Stimulated activated CD8-positive, alpha-beta memory T cell treated with anti-CD3 and anti-CD28 coated beads, Interleukin-4, amount 100 ng/mL, for 48 hours (primary cell): ENCODE data around the gene NACA.
"Not testable (repeated sequence)": the region's sequence is repeated elsewhere in the genome, so short reads cannot be mapped to it uniquely, and the experiment has no call there.

ENCODE experiments used
- DNase-seq: peaks from one replicate; pipeline ENCODE4 v3.0.0-alpha.2; 2020

Gene NACA

DNA sequence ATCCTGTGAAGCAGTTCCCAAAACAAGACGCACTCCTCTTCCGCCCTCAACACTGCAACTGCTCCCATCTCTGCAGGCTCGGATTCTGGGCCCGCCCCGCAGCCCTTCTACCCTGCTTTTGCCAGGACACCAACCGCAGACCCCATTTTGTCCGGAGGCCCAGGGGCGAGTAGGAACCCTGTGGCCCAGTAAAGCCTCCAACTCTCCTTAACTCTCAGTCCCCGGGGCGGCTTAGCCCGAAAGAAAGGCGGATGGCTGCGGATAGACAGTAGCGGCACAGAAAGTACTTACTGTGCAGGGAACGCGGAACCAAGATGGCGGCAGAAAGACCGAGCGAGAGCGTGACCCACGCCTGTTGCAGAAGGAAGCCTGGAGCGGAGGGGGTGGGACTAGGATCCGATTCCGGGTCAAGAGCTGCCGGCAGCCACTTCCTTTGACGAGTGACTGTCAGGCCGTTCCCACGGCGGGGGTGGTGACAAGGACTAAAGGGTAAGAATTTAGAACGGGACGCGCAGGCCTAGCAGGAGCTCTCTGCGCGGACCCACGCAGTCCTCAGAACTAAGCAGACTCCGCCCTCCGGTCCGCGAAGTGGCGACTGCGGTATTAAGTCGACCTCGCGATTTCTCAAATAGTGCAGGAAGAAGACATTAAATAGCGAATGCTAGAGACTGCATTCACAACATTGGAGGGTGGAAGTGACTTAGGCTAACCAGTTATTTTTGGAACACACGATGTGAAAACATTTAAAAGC is at the start of gene NACA:
Gene NACA, minus strand, starts transcription at position 328 of the 751 bp plus-strand sequence. CDS start 778 bp downstream, outside the sequence.
- peak; percentile 98 for DNase-seq

- DNase-seq, result no peak
Measured at GRCh38 chr12:56773113-56773512, 48.0 kb upstream of the NACA start.

DNA sequence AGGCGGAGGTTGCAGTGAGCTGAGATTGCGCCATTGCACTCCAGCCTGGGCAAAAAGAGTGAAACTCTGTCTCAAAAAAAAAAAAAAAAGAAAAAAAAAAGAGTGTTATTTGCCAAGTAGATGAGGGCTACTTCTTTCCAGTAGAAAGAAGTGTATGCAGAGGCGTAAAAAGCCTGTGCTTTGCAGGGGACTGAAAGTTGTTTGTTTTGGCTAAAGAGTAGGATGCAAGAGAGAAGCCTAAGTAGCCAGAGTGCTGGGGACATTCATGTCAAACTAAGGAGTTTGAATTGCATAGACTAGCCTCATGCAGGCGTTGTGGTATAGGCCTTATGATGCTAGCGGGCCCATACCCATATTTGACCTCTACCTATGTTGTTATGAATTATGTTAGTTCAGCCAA is 47.5 kb upstream of the NACA start:
- no peak for DNase-seq

GRCh38 chr12:56769868-56770267 is 44.8 kb upstream of the NACA start:
- DNase-seq, result no peak

GRCh38 chr12:56768424-56768823 is 43.3 kb upstream of the NACA start:
- DNase-seq, result no peak

DNA sequence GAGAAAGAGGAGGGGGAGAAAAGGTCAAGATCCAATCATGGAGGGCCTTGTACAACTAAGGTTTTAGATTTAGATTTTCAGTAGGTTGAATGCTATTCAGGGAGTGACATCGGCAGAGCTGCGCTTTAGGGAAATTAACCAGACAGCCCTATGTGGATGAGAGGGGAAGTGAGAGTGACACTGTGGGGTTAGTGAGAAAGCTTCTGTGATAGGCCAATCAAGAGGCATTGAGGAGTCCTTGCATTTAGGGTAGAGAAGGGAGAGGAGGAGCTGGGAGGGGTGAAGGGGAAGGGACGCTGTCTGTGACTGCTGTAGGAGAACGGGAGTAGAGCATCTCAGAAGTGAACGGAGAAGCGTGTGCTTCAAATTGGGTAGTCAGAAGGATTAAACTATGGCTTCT is 41.4 kb upstream of the NACA start:
- no peak for DNase-seq

- no peak for DNase-seq
Measured at GRCh38 chr12:56763753-56764657, 38.9 kb upstream of the NACA start.

DNA sequence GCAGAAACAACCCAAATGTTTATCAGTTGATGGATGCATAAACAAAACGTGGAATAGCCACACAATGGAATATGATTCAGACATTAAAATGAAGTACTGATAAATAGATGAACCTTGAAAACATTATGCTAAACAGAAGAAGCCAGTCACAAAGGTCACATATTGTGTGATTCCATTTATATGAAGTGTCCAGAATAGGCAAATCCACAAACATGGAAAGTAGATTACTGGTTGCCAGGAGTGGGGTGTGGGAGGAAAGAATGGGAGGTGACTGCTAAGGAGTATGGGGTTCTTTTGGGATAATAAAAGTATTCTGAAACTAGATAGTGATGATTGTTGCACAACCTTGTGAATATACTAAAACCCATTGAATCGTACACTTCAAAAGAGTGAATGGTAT is 36.7 kb upstream of the NACA start:
- DNase-seq, result no peak

DNA sequence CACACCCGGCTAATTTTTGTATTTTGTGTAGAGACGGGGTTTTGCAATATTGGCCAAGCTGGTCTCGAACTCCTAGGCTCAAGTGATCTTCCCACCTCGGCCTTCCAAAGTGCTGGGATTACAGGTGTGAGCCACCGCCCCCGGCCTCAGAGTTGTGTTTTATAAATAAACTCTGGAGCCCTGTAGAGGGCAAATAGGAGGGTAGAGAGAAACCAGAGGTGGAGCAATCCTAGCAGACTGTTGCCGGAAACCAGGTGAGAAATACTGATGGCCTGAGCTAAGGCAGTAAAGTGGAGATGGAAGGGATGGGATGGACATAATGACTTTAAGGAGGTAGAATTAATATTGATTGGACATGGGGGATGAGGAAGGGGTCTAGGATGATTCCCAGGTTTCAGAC is 35.4 kb upstream of the NACA start:
- DNase-seq, result no peak

DNA sequence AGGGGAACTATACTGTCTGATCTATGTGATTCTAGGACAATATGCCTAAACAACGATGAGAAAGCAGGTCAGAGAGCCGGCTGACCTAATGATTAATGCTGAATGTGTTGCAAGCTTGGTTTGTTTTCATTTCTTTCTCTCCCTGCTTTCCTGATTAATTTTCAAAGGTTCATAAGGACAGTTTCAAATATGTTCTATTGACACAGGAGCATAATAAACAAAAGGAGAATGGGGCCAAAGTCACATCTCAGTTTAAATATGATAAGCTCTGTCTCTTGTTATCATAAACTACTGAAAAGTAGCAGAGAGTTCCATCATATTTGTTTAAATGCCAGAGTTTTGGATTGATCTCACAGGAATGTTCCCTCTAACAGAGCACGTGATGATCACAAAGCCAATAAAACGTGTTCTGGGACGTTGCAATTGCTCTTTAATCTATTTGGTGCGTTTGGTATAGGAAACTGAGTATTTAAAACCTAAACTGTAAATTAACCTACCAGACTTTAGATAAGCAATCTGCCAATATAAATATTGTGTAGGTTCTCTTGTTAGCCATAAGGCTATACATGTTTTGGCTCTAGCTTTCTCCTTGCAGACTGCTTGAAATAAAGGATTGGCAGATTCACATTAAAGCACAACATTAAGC is 34.3 kb upstream of the NACA start:
- no peak for DNase-seq

DNA sequence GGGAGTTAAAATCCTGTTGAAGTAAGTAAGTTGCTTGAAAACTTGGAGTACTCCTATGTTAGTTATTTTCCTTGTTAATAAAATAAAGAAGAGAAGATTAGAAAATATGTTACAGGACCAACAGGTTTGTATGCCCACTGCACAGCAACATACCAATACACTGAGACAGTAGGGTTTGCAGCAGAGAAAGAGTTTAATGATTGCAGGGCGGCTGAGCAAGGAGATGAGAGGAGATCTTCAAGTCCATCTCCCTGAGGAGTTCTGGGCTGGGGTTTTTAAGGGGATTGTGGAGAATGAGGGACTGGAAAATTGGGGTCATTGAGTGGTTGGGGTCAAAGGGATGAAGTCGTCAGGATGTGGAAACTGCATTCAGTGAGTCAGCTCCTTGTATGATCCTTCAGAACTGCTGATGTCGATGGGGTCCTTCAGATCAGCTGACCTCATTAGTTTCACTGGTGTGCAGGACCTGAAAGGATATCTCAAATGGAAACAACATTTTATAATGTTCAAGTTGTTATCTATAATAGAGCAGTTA is 33.7 kb upstream of the NACA start:
- DNase-seq, result no peak

GRCh38 chr12:56757971-56758370 is 32.9 kb upstream of the NACA start:
- not testable (repeated sequence) for DNase-seq

DNA sequence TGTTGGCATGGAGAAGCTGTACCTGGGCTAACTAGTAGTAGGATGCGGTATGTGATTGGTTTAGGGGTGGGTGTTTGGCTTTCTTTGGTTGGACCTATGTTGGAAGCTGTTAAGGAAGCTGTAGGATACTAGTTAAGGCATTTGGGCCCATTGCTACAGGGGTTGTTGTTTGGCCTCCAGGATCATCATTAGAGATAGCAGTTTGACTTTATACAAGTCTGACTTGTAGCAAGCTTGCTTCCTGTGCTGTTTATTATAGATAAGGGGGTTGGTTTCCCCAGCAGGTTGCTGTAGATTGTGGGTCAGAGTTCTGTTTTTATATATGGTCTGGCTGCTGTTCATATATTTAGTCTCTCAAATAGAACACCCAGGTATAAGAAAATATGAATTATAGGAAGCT is 28.5 kb upstream of the NACA start:
- DNase-seq, result no peak

- DNase-seq, result peak; percentile 92
Measured at GRCh38 chr12:56751712-56752598, 26.9 kb upstream of the NACA start, which contains the start of gene PRIM1. Gene PRIM1 (minus strand): TSS chr12:56752323. CDS start chr12:56752298, 25 bp downstream.

DNA sequence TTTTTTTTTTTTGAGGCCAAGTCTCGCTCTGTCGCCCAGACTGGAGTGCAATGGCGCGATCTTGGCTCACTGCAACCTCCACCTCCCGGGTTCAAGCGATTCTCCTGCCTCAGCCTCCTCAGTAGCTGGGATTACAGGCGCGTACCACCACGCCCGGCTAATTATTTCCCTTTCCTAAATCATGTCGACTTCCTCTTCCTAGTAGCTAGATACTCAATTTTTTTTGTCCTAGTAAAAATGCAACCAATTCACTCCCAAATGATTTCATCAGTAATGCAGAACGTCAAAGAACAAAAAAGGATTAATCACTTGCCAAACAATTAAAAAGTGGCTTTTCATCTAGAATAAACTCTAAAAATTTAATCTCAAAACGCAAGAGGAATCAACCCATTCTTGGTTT is 25.5 kb upstream of the NACA start:
- not testable (repeated sequence) for DNase-seq

DNA sequence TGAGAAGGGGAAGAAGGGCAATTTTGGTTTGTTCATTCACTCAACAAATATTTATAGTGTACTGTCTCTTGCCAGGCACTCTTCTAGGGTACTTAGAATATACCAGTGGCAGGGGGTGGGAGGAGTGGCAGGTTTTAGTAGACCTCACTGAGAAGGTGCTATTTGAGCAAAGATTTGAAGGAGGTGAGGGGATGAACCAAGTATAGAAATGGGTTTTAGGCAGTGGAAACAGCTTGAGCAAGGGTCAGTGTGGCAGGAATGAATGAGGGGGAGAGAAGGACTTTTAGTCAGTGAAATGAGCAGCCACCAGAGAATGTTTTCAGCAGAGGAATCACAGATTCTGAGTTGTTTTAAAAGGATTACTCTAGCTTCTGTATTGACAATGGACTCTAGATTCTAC is 24.8 kb upstream of the NACA start:
- DNase-seq, result no peak

DNA sequence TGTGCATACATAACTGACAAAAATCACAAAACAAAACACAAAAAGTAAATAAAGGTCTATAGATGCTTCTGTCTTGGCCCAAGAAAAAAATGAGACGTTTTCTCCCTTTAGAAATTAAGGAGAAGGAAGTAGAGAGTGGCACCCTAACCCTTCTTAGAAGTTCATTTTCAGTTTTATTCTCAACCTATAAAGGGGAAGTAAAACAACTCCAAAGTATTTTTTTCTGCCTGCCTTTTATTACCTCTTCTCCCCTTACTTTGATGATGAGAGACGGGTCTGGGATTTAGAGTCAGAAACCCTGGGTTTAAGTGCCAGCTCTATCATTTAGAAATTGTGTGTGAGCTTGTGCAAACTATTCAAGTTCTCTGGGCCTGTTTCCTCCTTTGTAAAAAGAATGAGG is 24.3 kb upstream of the NACA start:
- DNase-seq, result no peak

GRCh38 chr12:56728139-56728861 is 3.2 kb upstream of the NACA start:
- no peak for DNase-seq

GRCh38 chr12:56726196-56726675 is 1.1 kb upstream of the NACA start:
- DNase-seq, result peak; percentile 23

GRCh38 chr12:56725723-56726102 is 614 bp upstream of the NACA start:
- no peak for DNase-seq

GRCh38 chr12:56724701-56724971 is 463 bp downstream of the NACA start:
- DNase-seq, result no peak
